ENCODE data around the gene PECR.

Gene PECR

DNA sequence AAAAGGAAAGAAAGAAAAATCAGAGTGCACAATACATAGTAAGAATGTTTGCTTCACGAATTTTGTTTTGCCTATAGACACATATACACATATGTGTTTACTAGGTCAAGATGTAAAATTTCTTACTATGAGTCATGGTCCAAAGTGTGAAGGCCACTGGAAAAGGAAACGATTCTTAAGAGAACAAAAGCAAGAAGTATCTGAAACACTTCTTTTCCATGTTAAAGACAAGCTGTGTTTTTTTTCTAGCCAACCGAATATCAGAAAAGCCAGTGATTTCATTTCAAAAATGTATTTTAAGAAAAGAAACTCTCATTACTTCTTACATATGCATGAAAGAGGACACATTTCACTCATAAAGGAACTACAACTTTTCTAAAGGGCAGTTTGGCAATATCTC is 24.9 kb downstream of the PECR start:
- H3K9me3 ChIP-seq (ENCODE audit: insufficient read depth, low read length), result no peaks in the 10 kb centered on the region
- peaks cover 3% of the 10 kb centered on the region for H3K4me1 ChIP-seq (ENCODE audit: insufficient read depth, insufficient read length)
- no peak for DNase-seq (ENCODE audit: low read depth, low spot score)
- no peaks in the 10 kb centered on the region for H3K27me3 ChIP-seq (ENCODE audit: insufficient read depth, insufficient read length)
- no peak overlapping the region for H3K9ac ChIP-seq (ENCODE audit: insufficient read length, low read depth)
- TF ChIP-seq SUZ12 (IDR thresholded peaks at IDR 0.05; ENCODE audit: extremely low read depth, insufficient read depth, insufficient read length) (no peak), YY1 (IDR thresholded peaks at IDR 0.05; ENCODE audit: insufficient read depth, insufficient read length) (no peak), ZNF274 (IDR thresholded peaks at IDR 0.05; ENCODE audit: low read depth, low read length) (no peak)
- H3K36me3 ChIP-seq (ENCODE audit: insufficient read depth, insufficient read length, low read length), result no peaks in the 10 kb centered on the region
- no peak overlapping the region for H3K4me3 ChIP-seq (ENCODE audit: insufficient read length, low read depth)

DNA sequence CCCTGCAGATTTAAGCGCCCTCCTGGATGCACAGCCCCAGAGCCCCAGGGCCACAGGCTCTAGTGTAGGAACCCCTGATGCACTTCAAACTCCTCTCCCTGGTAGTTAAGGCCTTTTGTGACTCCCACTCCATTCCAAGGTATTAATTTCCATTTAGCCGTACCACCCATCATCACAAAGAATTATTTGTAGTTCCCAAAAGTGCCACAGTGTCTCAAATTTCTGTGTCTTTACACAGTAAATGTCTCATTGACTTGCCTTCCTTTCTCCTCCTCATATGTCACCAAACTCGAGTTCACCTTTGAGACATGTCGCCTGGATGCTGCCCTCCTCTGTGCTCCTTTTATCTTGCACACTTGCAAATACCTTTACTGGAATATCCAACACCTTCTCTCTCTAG is 25.9 kb downstream of the PECR start:
- Histone ChIP-seq H3K9ac (ENCODE audit: insufficient read length, low read depth) (no peak overlapping the region), H3K36me3 (ENCODE audit: insufficient read depth, insufficient read length, low read length) (peaks cover 2% of the 10 kb centered on the region), H3K27me3 (ENCODE audit: insufficient read depth, insufficient read length) (no peaks in the 10 kb centered on the region), H3K4me1 (ENCODE audit: insufficient read depth, insufficient read length) (peaks cover 3% of the 10 kb centered on the region), H3K4me3 (ENCODE audit: insufficient read length, low read depth) (no peak overlapping the region), H3K9me3 (ENCODE audit: insufficient read depth, low read length) (no peaks in the 10 kb centered on the region)
- TF ChIP-seq ZNF274 (IDR thresholded peaks at IDR 0.05; ENCODE audit: low read depth, low read length) (no peak), SUZ12 (IDR thresholded peaks at IDR 0.05; ENCODE audit: extremely low read depth, insufficient read depth, insufficient read length) (no peak), YY1 (IDR thresholded peaks at IDR 0.05; ENCODE audit: insufficient read depth, insufficient read length) (no peak)
- DNase-seq (ENCODE audit: low read depth, low spot score), result no peak

DNA sequence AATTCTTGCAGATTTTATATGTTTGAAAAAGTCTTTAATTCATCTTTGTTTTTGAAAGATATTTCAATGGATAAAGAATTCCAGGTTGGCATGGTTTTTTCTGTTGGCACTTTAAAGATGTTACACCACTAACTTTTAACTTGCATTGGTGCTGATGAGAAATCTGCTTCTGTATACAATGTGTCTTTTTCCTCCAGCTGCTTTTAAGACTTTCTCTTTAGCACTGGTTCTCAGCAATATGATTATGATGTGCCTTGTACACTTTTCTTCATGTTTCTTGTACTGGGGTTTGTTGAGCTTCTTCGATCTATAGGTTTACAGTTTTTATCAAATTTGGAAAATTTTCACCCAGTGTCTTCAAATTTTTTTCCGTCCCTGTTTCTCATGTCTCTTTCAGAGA is 29.2 kb downstream of the PECR start:
- peaks cover 6% of the 10 kb centered on the region for H3K36me3 ChIP-seq (ENCODE audit: insufficient read depth, insufficient read length, low read length)
- TF ChIP-seq YY1 (IDR thresholded peaks at IDR 0.05; ENCODE audit: insufficient read depth, insufficient read length), result no peak
- no peak for TF ChIP-seq SUZ12 (IDR thresholded peaks at IDR 0.05; ENCODE audit: extremely low read depth, insufficient read depth, insufficient read length)
- TF ChIP-seq ZNF274 (IDR thresholded peaks at IDR 0.05; ENCODE audit: low read depth, low read length), result no peak
- H3K4me3 ChIP-seq (ENCODE audit: insufficient read length, low read depth), result no peak overlapping the region
- peaks cover 3% of the 10 kb centered on the region for H3K4me1 ChIP-seq (ENCODE audit: insufficient read depth, insufficient read length)
- no peaks in the 10 kb centered on the region for H3K9me3 ChIP-seq (ENCODE audit: insufficient read depth, low read length)
- H3K9ac ChIP-seq (ENCODE audit: insufficient read length, low read depth), result no peak overlapping the region
- DNase-seq (ENCODE audit: low read depth, low spot score), result no peak
- H3K27me3 ChIP-seq (ENCODE audit: insufficient read depth, insufficient read length), result no peaks in the 10 kb centered on the region

DNA sequence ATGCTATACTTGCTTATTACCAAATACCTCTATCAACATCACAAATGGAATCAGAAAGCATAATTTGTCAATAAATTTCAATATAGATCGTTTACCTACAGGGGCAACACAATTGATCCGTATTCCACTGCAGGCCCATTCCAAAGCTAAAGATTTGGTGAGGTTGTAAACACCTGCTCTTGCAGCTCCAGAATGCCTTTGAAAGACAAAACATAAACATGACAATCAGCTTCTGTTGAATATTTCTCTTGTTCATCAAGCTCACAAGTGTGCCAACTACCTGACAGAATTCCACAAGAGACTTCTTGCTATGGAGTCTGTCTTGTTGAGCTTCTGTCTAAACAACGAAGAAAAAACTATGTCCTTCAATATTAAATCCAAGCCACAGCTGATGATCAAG is 30.3 kb downstream of the PECR start:
- TF ChIP-seq SUZ12 (IDR thresholded peaks at IDR 0.05; ENCODE audit: extremely low read depth, insufficient read depth, insufficient read length) (no peak), YY1 (IDR thresholded peaks at IDR 0.05; ENCODE audit: insufficient read depth, insufficient read length) (no peak), ZNF274 (IDR thresholded peaks at IDR 0.05; ENCODE audit: low read depth, low read length) (no peak)
- Histone ChIP-seq H3K4me3 (ENCODE audit: insufficient read length, low read depth) (no peak overlapping the region), H3K9ac (ENCODE audit: insufficient read length, low read depth) (no peak overlapping the region), H3K4me1 (ENCODE audit: insufficient read depth, insufficient read length) (peaks cover 3% of the 10 kb centered on the region), H3K36me3 (ENCODE audit: insufficient read depth, insufficient read length, low read length) (peaks cover 12% of the 10 kb centered on the region), H3K9me3 (ENCODE audit: insufficient read depth, low read length) (no peaks in the 10 kb centered on the region), H3K27me3 (ENCODE audit: insufficient read depth, insufficient read length) (no peaks in the 10 kb centered on the region)
- no peak for DNase-seq (ENCODE audit: low read depth, low spot score)

DNA sequence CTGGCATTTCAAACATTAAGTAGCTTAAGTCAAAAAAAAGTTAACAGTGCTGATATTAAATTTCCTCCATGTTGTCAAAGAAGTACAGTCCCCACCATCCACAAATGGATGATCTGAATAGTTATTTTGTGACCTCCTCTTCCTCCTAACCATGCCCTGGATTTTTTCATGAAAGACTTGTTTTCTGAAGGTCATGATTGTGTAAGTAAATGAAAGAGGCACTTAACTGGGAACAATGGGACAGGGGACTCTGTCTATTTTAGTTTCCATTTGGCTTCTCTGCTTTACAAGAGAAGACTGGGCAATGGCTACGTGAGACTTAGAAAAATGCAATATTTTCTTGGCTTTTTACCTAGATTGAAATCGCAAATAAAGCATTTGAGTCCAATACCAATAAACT is 32.2 kb downstream of the PECR start:
- Histone ChIP-seq H3K9ac (ENCODE audit: insufficient read length, low read depth) (no peak overlapping the region), H3K9me3 (ENCODE audit: insufficient read depth, low read length) (no peaks in the 10 kb centered on the region), H3K4me1 (ENCODE audit: insufficient read depth, insufficient read length) (no peaks in the 10 kb centered on the region), H3K27me3 (ENCODE audit: insufficient read depth, insufficient read length) (no peaks in the 10 kb centered on the region), H3K4me3 (ENCODE audit: insufficient read length, low read depth) (no peak overlapping the region), H3K36me3 (ENCODE audit: insufficient read depth, insufficient read length, low read length) (peaks cover 12% of the 10 kb centered on the region)
- TF ChIP-seq ZNF274 (IDR thresholded peaks at IDR 0.05; ENCODE audit: low read depth, low read length) (no peak), YY1 (IDR thresholded peaks at IDR 0.05; ENCODE audit: insufficient read depth, insufficient read length) (no peak), SUZ12 (IDR thresholded peaks at IDR 0.05; ENCODE audit: extremely low read depth, insufficient read depth, insufficient read length) (no peak)
- DNase-seq (ENCODE audit: low read depth, low spot score), result no peak

DNA sequence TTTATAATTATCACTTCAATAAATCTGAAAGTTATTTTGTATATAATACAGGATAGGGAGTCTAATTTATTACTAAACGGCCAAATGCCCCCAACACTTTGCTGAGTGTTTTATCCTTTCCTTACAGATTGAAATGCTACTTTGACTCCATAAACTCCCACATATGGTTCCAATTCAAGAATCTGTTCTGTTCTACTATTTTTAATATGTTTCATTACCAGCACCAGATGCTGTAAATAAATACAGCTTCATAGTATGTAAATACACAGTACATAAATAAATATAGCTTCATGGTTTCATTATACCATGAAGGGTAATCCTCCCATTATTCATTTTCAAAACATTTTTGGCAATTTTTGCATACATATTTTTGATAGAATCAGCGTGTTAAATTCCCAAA is 34.2 kb downstream of the PECR start:
- Histone ChIP-seq H3K27me3 (ENCODE audit: insufficient read depth, insufficient read length) (no peaks in the 10 kb centered on the region), H3K9me3 (ENCODE audit: insufficient read depth, low read length) (no peaks in the 10 kb centered on the region), H3K9ac (ENCODE audit: insufficient read length, low read depth) (no peak overlapping the region), H3K36me3 (ENCODE audit: insufficient read depth, insufficient read length, low read length) (peaks cover 21% of the 10 kb centered on the region), H3K4me1 (ENCODE audit: insufficient read depth, insufficient read length) (no peaks in the 10 kb centered on the region), H3K4me3 (ENCODE audit: insufficient read length, low read depth) (no peak overlapping the region)
- TF ChIP-seq SUZ12 (IDR thresholded peaks at IDR 0.05; ENCODE audit: extremely low read depth, insufficient read depth, insufficient read length), result no peak
- TF ChIP-seq YY1 (IDR thresholded peaks at IDR 0.05; ENCODE audit: insufficient read depth, insufficient read length), result no peak
- TF ChIP-seq ZNF274 (IDR thresholded peaks at IDR 0.05; ENCODE audit: low read depth, low read length), result no peak
- DNase-seq (ENCODE audit: low read depth, low spot score), result no peak

DNA sequence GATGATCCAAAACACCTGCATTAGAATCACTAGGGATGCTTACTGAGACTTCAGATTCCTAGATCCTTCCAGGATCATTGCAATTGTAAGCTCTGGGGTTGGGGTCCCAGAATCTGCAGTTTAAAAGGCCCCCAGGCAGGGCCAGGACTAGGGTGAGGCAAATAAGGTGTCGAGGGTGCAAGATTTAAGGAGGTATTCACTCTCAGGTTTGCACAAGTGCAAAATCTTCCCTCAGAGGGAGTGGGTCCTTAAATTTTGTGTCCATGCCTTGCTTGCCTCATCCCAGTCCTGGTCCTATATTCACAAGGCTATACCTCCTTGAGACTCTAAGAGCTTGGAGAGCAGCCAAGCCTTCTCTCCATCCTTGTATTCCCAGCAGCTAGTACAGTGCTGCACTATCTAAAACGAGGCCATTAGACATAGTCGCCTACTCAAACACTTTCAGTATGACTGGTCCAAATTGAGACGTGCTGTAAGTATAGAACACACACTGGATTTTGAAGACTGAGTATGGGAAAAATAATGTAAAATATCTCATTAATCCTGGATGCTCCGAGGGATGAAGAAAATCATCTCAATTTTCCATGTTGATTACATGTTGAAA is 36.6 kb downstream of the PECR start:
- DNase-seq (ENCODE audit: low read depth, low spot score), result no peak
- TF ChIP-seq YY1 (IDR thresholded peaks at IDR 0.05; ENCODE audit: insufficient read depth, insufficient read length), result no peak
- TF ChIP-seq ZNF274 (IDR thresholded peaks at IDR 0.05; ENCODE audit: low read depth, low read length), result no peak
- H3K4me1 ChIP-seq (ENCODE audit: insufficient read depth, insufficient read length), result no peaks in the 10 kb centered on the region
- H3K9ac ChIP-seq (ENCODE audit: insufficient read length, low read depth), result no peak overlapping the region
- H3K4me3 ChIP-seq (ENCODE audit: insufficient read length, low read depth), result no peak overlapping the region
- no peaks in the 10 kb centered on the region for H3K9me3 ChIP-seq (ENCODE audit: insufficient read depth, low read length)
- peaks cover 24% of the 10 kb centered on the region for H3K36me3 ChIP-seq (ENCODE audit: insufficient read depth, insufficient read length, low read length)
- no peaks in the 10 kb centered on the region for H3K27me3 ChIP-seq (ENCODE audit: insufficient read depth, insufficient read length)
